CD4-positive, CD25-positive, alpha-beta regulatory T cell (primary cell): Measurements from ENCODE around the gene TRIP12. TPM values are rescaled to one million over a fixed set of nuclear protein-coding genes. Genes with fewer than 3 reads are reported as not detected.

Source experiments
- ATAC-seq, 2 donors: fragments of 150-1000 bp; cut with Tn5 transposase; one replicate each; pipeline ENCODE4 v1.10.0; 2021; ENCODE audit warnings: low read depth in 2 of 2, moderate number of reproducible peaks in 2 of 2, moderate library complexity in 1 of 2
- DNase-seq, 3 donors: peaks; one replicate each; pipeline versions ENCODE4 v3.0.0 to v3.0.0-alpha.2; 2012 to 2022; ENCODE audit warnings: mixed read lengths in 1 of 3
- H3K27ac ChIP-seq: one replicate; pipeline ENCODE4 v1.7.0; 2013; ENCODE audit warnings: mild to moderate bottlenecking, low read length; ENCODE audit not compliant: insufficient read depth, poor library complexity, severe bottlenecking
- H3K27me3 ChIP-seq: one replicate; pipeline ENCODE4 v1.7.0; 2013; ENCODE audit warnings: low read length; ENCODE audit not compliant: control insufficient read depth, insufficient read depth
- H3K36me3 ChIP-seq: one replicate; pipeline ENCODE4 v1.7.0; 2013; ENCODE audit warnings: mild to moderate bottlenecking, low read length, moderate library complexity; ENCODE audit not compliant: control insufficient read depth, insufficient read depth
- H3K4me1 ChIP-seq: 2 replicates; pipeline ENCODE4 v1.7.0; 2013; ENCODE audit warnings: mild to moderate bottlenecking, low read length; ENCODE audit not compliant: insufficient read depth, control insufficient read depth, poor library complexity, severe bottlenecking
- H3K4me3 ChIP-seq: one replicate; pipeline ENCODE4 v1.7.0; 2013; ENCODE audit warnings: low read depth, mild to moderate bottlenecking, low read length, moderate library complexity
- H3K9me3 ChIP-seq, 2 experiments: 1 replicate in 1 of 2; 2 replicates in 1 of 2; pipeline ENCODE4 v1.7.0; 2013; ENCODE audit warnings: low read length in 2 of 2, mild to moderate bottlenecking in 1 of 2, moderate library complexity in 1 of 2; ENCODE audit not compliant: control insufficient read depth in 2 of 2
- H3K27ac Mint-ChIP-seq, 3 donors: one replicate each; pipeline ENCODE4 v1.8.0; 2020 to 2022; ENCODE audit warnings: mild to moderate bottlenecking in 3 of 3, mixed read lengths in 3 of 3, moderate library complexity in 2 of 3
- H3K27me3 Mint-ChIP-seq: one replicate; pipeline ENCODE4 v1.8.0; 2022; ENCODE audit warnings: mild to moderate bottlenecking, mixed read lengths
- H3K36me3 Mint-ChIP-seq: one replicate; pipeline ENCODE4 v1.8.0; 2020; ENCODE audit warnings: mixed read lengths
- H3K4me1 Mint-ChIP-seq, 4 donors: one replicate each; pipeline ENCODE4 v1.8.0; 2020 to 2022; ENCODE audit warnings: mixed read lengths in 4 of 4, mild to moderate bottlenecking in 1 of 4
- H3K4me3 Mint-ChIP-seq, 4 donors: one replicate each; pipeline ENCODE4 v1.8.0; 2020 to 2022; ENCODE audit warnings: mild to moderate bottlenecking in 4 of 4, mixed read lengths in 4 of 4, moderate library complexity in 3 of 4
- H3K9me3 Mint-ChIP-seq, 7 donors: one replicate each; pipeline ENCODE4 v1.8.0; 2020 to 2022; ENCODE audit warnings: mixed read lengths in 7 of 7, mild to moderate bottlenecking in 3 of 7, moderate library complexity in 2 of 7
- polyA plus RNA-seq, 4 donors: library from polyadenylated mRNA; unstranded; fragments of 300-500 nt; fragmentation: Illumina TruSeq; gene quantifications; one replicate each; pipeline ENCODE4 v1.2.3, GENCODE V29; 2021
- total RNA-seq: library from RNA; stranded (reverse); gene quantifications from one replicate; pipeline ENCODE4 v1.2.3, GENCODE V29; 2022

The TRIP12 gene
- total and polyA plus RNA-seq, 5 donors from 2014 or later: 40.5 to 216 (median 48.3) TPM

GRCh38 chr2:229947544-229947943 is 25.7 kb upstream of the TRIP12 start:
- ATAC-seq: no peak
- Histone ChIP-seq H3K9me3 (no peaks in the 10 kb centered on the region), H3K27ac (no peak overlapping the region), H3K4me1 (no peaks in the 10 kb centered on the region), H3K27me3 (no peaks in the 10 kb centered on the region), H3K36me3 (no peaks in the 10 kb centered on the region), H3K4me3 (no peak overlapping the region)
- H3K27me3 Mint-ChIP-seq: no peaks in the 10 kb centered on the region
- no peaks in the 10 kb centered on the region for H3K36me3 Mint-ChIP-seq
- H3K4me3 Mint-ChIP-seq: no peak overlapping the region
- no peaks in the 10 kb centered on the region for H3K9me3 Mint-ChIP-seq
- no peak for DNase-seq
- H3K4me1 Mint-ChIP-seq: peaks cover 0 to 3% (median 0%) of the 10 kb centered on the region in 4 donors
- H3K27ac Mint-ChIP-seq: no peak overlapping the region

- Mint-ChIP-seq H3K4me1 (peaks cover 0 to 3% (median 0%) of the 10 kb centered on the region in 4 donors), H3K27me3 (no peaks in the 10 kb centered on the region), H3K4me3 (no peak overlapping the region), H3K36me3 (no peaks in the 10 kb centered on the region), H3K9me3 (peaks cover 0 to 2% (median 0%) of the 10 kb centered on the region in 7 donors), H3K27ac (peak overlapping the region in 1 of 3 donors; percentile 80)
- no peak overlapping the region for H3K4me3 ChIP-seq
- H3K27ac ChIP-seq: no peak overlapping the region
- no peaks in the 10 kb centered on the region for H3K27me3 ChIP-seq
- no peak for ATAC-seq
- H3K4me1 ChIP-seq: no peaks in the 10 kb centered on the region
- no peaks in the 10 kb centered on the region for H3K36me3 ChIP-seq
- DNase-seq: no peak
- no peaks in the 10 kb centered on the region for H3K9me3 ChIP-seq
Measured at GRCh38 chr2:229945975-229946374, 24.2 kb upstream of the TRIP12 start.

GRCh38 chr2:229943770-229944449 is 22.1 kb upstream of the TRIP12 start:
- H3K4me1 Mint-ChIP-seq: peaks cover 0 to 3% (median 0%) of the 10 kb centered on the region in 4 donors
- no peak for DNase-seq

GRCh38 chr2:229943171-229943570 is 21.4 kb upstream of the TRIP12 start:
- Histone ChIP-seq H3K4me3 (no peak overlapping the region), H3K27me3 (no peaks in the 10 kb centered on the region), H3K4me1 (no peaks in the 10 kb centered on the region), H3K36me3 (no peaks in the 10 kb centered on the region), H3K9me3 (no peaks in the 10 kb centered on the region), H3K27ac (no peak overlapping the region)
- Mint-ChIP-seq H3K27ac (peak overlapping the region in 2 of 3 donors; percentile 39 to 40), H3K27me3 (no peaks in the 10 kb centered on the region), H3K4me1 (peaks cover 0 to 3% (median 0%) of the 10 kb centered on the region in 4 donors), H3K9me3 (peaks cover 0 to 2% (median 0%) of the 10 kb centered on the region in 7 donors), H3K4me3 (no peak overlapping the region), H3K36me3 (no peaks in the 10 kb centered on the region)
- ATAC-seq (no peak), DNase-seq (no peak)

More at GRCh38 chr2:229943770-229944449, 22.1 kb upstream of the TRIP12 start:
- Mint-ChIP-seq H3K4me3 (no peak overlapping the region), H3K27me3 (no peaks in the 10 kb centered on the region), H3K36me3 (no peaks in the 10 kb centered on the region), H3K27ac (no peak overlapping the region), H3K9me3 (peaks cover 0 to 2% (median 0%) of the 10 kb centered on the region in 7 donors)
- Histone ChIP-seq H3K4me1 (no peaks in the 10 kb centered on the region), H3K27me3 (no peaks in the 10 kb centered on the region), H3K36me3 (no peaks in the 10 kb centered on the region), H3K9me3 (no peaks in the 10 kb centered on the region), H3K4me3 (no peak overlapping the region), H3K27ac (no peak overlapping the region)
- ATAC-seq: no peak

GRCh38 chr2:229942671-229943070 is 20.9 kb upstream of the TRIP12 start:
- Histone ChIP-seq H3K4me1 (no peaks in the 10 kb centered on the region), H3K9me3 (no peaks in the 10 kb centered on the region), H3K36me3 (no peaks in the 10 kb centered on the region), H3K4me3 (no peak overlapping the region), H3K27ac (no peak overlapping the region), H3K27me3 (no peaks in the 10 kb centered on the region)
- Mint-ChIP-seq H3K27me3 (no peaks in the 10 kb centered on the region), H3K27ac (peak overlapping the region in 2 of 3 donors; percentile 39 to 40), H3K36me3 (no peaks in the 10 kb centered on the region), H3K4me1 (peaks cover 0 to 3% (median 0%) of the 10 kb centered on the region in 4 donors), H3K9me3 (peaks cover 0 to 2% (median 0%) of the 10 kb centered on the region in 7 donors), H3K4me3 (no peak overlapping the region)
- no peak for ATAC-seq
- no peak for DNase-seq

- Histone ChIP-seq H3K4me1 (no peaks in the 10 kb centered on the region), H3K4me3 (no peak overlapping the region), H3K36me3 (no peaks in the 10 kb centered on the region), H3K27ac (no peak overlapping the region), H3K27me3 (no peaks in the 10 kb centered on the region), H3K9me3 (no peaks in the 10 kb centered on the region)
- Mint-ChIP-seq H3K4me1 (peaks cover 0 to 3% (median 0%) of the 10 kb centered on the region in 4 donors), H3K27ac (no peak overlapping the region), H3K36me3 (peaks cover 6% of the 10 kb centered on the region), H3K27me3 (no peaks in the 10 kb centered on the region), H3K4me3 (no peak overlapping the region), H3K9me3 (peaks cover 0 to 2% (median 0%) of the 10 kb centered on the region in 7 donors)
- ATAC-seq (no peak), DNase-seq (no peak)
Measured at GRCh38 chr2:229937537-229937936, 15.7 kb upstream of the TRIP12 start.

GRCh38 chr2:229931241-229931640 is 9.4 kb upstream of the TRIP12 start:
- no peak for DNase-seq
- Histone ChIP-seq H3K4me3 (no peak overlapping the region), H3K9me3 (no peaks in the 10 kb centered on the region), H3K4me1 (no peaks in the 10 kb centered on the region), H3K27ac (no peak overlapping the region), H3K27me3 (no peaks in the 10 kb centered on the region), H3K36me3 (no peaks in the 10 kb centered on the region)
- H3K4me1 Mint-ChIP-seq: peaks cover 0 to 8% (median 6%) of the 10 kb centered on the region in 4 donors
- peaks cover 10% of the 10 kb centered on the region for H3K36me3 Mint-ChIP-seq
- no peak for ATAC-seq
- H3K27ac Mint-ChIP-seq: no peak overlapping the region
- H3K4me3 Mint-ChIP-seq: no peak overlapping the region
- no peaks in the 10 kb centered on the region for H3K9me3 Mint-ChIP-seq
- no peaks in the 10 kb centered on the region for H3K27me3 Mint-ChIP-seq

- peaks cover 0 to 8% (median 6%) of the 10 kb centered on the region in 4 donors for H3K4me1 Mint-ChIP-seq
- Histone ChIP-seq H3K4me3 (no peak overlapping the region), H3K36me3 (no peaks in the 10 kb centered on the region), H3K27me3 (no peaks in the 10 kb centered on the region), H3K9me3 (no peaks in the 10 kb centered on the region), H3K27ac (no peak overlapping the region), H3K4me1 (no peaks in the 10 kb centered on the region)
- DNase-seq (no peak), ATAC-seq (no peak)
- H3K27ac Mint-ChIP-seq: no peak overlapping the region
- no peak overlapping the region for H3K4me3 Mint-ChIP-seq
- no peaks in the 10 kb centered on the region for H3K27me3 Mint-ChIP-seq
- H3K9me3 Mint-ChIP-seq: no peaks in the 10 kb centered on the region
- H3K36me3 Mint-ChIP-seq: peaks cover 6% of the 10 kb centered on the region
Measured at GRCh38 chr2:229930656-229931055, 8.8 kb upstream of the TRIP12 start.
